WTC11 (cell line): ENCODE data around the gene HRC. TPM values are rescaled to one million over a fixed set of nuclear protein-coding genes. Genes with fewer than 3 reads are reported as not detected.
A peak's percentile ranks its signal among the peaks of the same experiment; 100 is the strongest.

Experiments used
- ATF1 ChIP-seq: sonication (generic); formaldehyde crosslinking; IDR thresholded peaks from 2 replicates; pipeline ENCODE4 v1.8.1; 2023; ENCODE audit warnings: mild to moderate bottlenecking, moderate library complexity, missing genetic modification reagents
- ESRRA ChIP-seq: sonication (generic); formaldehyde crosslinking; IDR thresholded peaks from 2 replicates; pipeline ENCODE4 v1.8.1; 2022; ENCODE audit warnings: mild to moderate bottlenecking, missing genetic modification reagents, borderline replicate concordance
- ETV6 ChIP-seq: sonication (generic); formaldehyde crosslinking; IDR thresholded peaks from 2 replicates; pipeline ENCODE4 v1.8.1; 2022; ENCODE audit warnings: mild to moderate bottlenecking, missing genetic modification reagents
- FOXK1 ChIP-seq: sonication (generic); formaldehyde crosslinking; IDR thresholded peaks from 2 replicates; pipeline ENCODE4 v1.8.0; 2022; ENCODE audit warnings: mild to moderate bottlenecking, moderate library complexity, missing genetic modification reagents
- NFE2L1 ChIP-seq: sonication (generic); formaldehyde crosslinking; IDR thresholded peaks from 2 replicates; pipeline ENCODE4 v1.8.1; 2023; ENCODE audit warnings: missing genetic modification reagents
- NFYB ChIP-seq: sonication (generic); formaldehyde crosslinking; conservative IDR thresholded peaks from 2 replicates; pipeline ENCODE4 v1.8.0; 2022; ENCODE audit warnings: low read depth, missing genetic modification reagents
- SMAD4 ChIP-seq: sonication (generic); formaldehyde crosslinking; IDR thresholded peaks from 2 replicates; pipeline ENCODE4 v1.8.0; 2022; ENCODE audit warnings: mild to moderate bottlenecking, missing genetic modification reagents
- TCF7 ChIP-seq: sonication (generic); formaldehyde crosslinking; IDR thresholded peaks from 2 replicates; pipeline ENCODE4 v1.8.0; 2022; ENCODE audit warnings: mild to moderate bottlenecking, low read depth, missing genetic modification reagents, moderate library complexity
- ZNF232 ChIP-seq: sonication (generic); formaldehyde crosslinking; IDR thresholded peaks from 2 replicates; pipeline ENCODE4 v1.8.0; 2022; ENCODE audit warnings: mild to moderate bottlenecking, missing genetic modification reagents
- ZNF263 ChIP-seq: sonication (generic); formaldehyde crosslinking; IDR thresholded peaks from 2 replicates; pipeline ENCODE4 v1.8.1; 2022; ENCODE audit warnings: low read depth, mild to moderate bottlenecking, moderate library complexity, missing genetic modification reagents
- ZNF423 ChIP-seq: fragments of 250-450 bp; sonication (Bioruptor Pico); IDR thresholded peaks from 2 replicates; pipeline ENCODE4 v2.1.2; 2022; ENCODE audit warnings: mild to moderate bottlenecking, moderate library complexity
- total RNA-seq: library from RNA; stranded (reverse); gene quantifications from 3 replicates; pipeline ENCODE4 v1.2.3, GENCODE V29; 2021
- TF ChIP-seq, protein P1 (sequence below): sonication (generic); formaldehyde crosslinking; IDR thresholded peaks from 2 replicates; pipeline ENCODE4 v1.8.1; 2022; ENCODE audit warnings: low read depth, missing genetic modification reagents, borderline replicate concordance
- TF ChIP-seq, protein P2 (sequence below): sonication (generic); formaldehyde crosslinking; conservative IDR thresholded peaks from 2 replicates; pipeline ENCODE4 v1.8.1; 2022; ENCODE audit warnings: mild to moderate bottlenecking, missing genetic modification reagents
- TF ChIP-seq, protein P3 (sequence below): sonication (generic); formaldehyde crosslinking; IDR thresholded peaks from 2 replicates; pipeline ENCODE4 v1.8.0; 2023; ENCODE audit warnings: missing genetic modification reagents, mild to moderate bottlenecking, borderline replicate concordance
- TF ChIP-seq, protein P4 (sequence below): fragments of 250-450 bp; sonication (Bioruptor Pico); IDR thresholded peaks from 2 replicates; pipeline ENCODE4 v1.9.0; 2021; ENCODE audit warnings: moderate library complexity, mild to moderate bottlenecking, inconsistent platforms, borderline replicate concordance
- TF ChIP-seq, protein P5 (sequence below): sonication (generic); formaldehyde crosslinking; IDR thresholded peaks from 2 replicates; pipeline ENCODE4 v1.8.1; 2023; ENCODE audit warnings: mild to moderate bottlenecking, missing genetic modification reagents
- TF ChIP-seq, protein P6 (sequence below): sonication (generic); formaldehyde crosslinking; IDR thresholded peaks from 2 replicates; pipeline ENCODE4 v1.8.1; 2022; ENCODE audit warnings: missing genetic modification reagents, borderline replicate concordance
- TF ChIP-seq, protein P7 (sequence below): sonication (generic); formaldehyde crosslinking; IDR thresholded peaks from 2 replicates; pipeline ENCODE4 v1.8.1; 2023; ENCODE audit warnings: mild to moderate bottlenecking, missing genetic modification reagents, moderate library complexity
- TF ChIP-seq, protein P8 (sequence below): fragments of 250-450 bp; sonication (Bioruptor Pico); IDR thresholded peaks from 2 replicates; pipeline ENCODE4 v2.1.2; 2022; ENCODE audit warnings: mild to moderate bottlenecking, moderate library complexity
- TF ChIP-seq, protein P9 (sequence below): sonication (generic); formaldehyde crosslinking; IDR thresholded peaks from 2 replicates; pipeline ENCODE4 v1.8.1; 2023; ENCODE audit warnings: mild to moderate bottlenecking, moderate library complexity, missing genetic modification reagents

Gene HRC
- total RNA-seq, 1 experiment from 2014 or later: 1.9 TPM

DNA sequence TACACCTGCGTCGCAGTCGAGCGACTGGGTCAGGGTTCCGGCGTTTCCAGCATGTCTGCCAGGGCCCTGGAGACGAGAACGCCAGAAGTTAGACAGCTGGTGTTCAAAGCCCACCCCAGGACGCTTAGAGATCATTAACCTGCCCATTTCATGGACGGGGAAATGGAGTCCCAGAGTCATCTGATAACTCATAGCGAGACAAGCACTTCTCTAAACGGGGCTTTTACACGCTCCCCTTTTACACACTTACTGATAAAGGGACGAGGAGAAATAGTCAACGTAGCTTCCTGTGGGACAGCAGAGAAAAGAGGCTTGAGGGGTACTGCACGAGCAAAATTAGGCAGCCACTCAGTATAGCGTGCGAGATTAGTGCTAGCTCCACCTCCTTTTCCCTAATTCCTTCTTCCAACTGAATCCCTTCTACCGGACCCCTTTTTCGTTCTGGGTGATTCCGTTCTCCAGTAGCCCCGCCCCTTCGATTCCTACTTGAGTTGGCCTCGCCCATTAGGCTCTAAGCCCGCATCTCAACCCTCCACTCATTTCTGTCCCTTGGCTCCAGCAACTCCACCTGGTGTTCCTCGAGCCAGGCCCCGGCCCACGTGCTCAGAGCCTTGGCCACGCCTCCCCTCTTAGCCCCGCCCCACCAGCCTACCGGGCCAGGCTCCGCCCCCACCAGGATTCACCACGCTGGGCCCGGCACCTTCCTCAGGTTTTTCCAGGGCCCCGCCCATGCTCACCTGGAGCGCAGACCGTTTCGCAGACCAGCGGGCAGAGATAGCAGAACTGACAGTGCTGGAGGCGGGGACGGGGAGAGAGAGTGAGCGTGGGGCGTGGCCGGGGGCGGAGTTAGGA, 3.7 kb downstream of the HRC start (continued):
- TF ChIP-seq, protein P1, sequence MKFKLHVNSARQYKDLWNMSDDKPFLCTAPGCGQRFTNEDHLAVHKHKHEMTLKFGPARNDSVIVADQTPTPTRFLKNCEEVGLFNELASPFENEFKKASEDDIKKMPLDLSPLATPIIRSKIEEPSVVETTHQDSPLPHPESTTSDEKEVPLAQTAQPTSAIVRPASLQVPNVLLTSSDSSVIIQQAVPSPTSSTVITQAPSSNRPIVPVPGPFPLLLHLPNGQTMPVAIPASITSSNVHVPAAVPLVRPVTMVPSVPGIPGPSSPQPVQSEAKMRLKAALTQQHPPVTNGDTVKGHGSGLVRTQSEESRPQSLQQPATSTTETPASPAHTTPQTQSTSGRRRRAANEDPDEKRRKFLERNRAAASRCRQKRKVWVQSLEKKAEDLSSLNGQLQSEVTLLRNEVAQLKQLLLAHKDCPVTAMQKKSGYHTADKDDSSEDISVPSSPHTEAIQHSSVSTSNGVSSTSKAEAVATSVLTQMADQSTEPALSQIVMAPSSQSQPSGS (CRISPR knock-in tag): no peak
- TF ChIP-seq, protein P2, sequence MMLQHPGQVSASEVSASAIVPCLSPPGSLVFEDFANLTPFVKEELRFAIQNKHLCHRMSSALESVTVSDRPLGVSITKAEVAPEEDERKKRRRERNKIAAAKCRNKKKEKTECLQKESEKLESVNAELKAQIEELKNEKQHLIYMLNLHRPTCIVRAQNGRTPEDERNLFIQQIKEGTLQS (CRISPR knock-in tag): no peak
- TF ChIP-seq ESRRA (CRISPR knock-in tag): no peak
- TF ChIP-seq ZNF423 (CRISPR knock-in tag): no peak
- TF ChIP-seq, protein P3, sequence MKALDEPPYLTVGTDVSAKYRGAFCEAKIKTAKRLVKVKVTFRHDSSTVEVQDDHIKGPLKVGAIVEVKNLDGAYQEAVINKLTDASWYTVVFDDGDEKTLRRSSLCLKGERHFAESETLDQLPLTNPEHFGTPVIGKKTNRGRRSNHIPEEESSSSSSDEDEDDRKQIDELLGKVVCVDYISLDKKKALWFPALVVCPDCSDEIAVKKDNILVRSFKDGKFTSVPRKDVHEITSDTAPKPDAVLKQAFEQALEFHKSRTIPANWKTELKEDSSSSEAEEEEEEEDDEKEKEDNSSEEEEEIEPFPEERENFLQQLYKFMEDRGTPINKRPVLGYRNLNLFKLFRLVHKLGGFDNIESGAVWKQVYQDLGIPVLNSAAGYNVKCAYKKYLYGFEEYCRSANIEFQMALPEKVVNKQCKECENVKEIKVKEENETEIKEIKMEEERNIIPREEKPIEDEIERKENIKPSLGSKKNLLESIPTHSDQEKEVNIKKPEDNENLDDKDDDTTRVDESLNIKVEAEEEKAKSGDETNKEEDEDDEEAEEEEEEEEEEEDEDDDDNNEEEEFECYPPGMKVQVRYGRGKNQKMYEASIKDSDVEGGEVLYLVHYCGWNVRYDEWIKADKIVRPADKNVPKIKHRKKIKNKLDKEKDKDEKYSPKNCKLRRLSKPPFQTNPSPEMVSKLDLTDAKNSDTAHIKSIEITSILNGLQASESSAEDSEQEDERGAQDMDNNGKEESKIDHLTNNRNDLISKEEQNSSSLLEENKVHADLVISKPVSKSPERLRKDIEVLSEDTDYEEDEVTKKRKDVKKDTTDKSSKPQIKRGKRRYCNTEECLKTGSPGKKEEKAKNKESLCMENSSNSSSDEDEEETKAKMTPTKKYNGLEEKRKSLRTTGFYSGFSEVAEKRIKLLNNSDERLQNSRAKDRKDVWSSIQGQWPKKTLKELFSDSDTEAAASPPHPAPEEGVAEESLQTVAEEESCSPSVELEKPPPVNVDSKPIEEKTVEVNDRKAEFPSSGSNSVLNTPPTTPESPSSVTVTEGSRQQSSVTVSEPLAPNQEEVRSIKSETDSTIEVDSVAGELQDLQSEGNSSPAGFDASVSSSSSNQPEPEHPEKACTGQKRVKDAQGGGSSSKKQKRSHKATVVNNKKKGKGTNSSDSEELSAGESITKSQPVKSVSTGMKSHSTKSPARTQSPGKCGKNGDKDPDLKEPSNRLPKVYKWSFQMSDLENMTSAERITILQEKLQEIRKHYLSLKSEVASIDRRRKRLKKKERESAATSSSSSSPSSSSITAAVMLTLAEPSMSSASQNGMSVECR (CRISPR knock-in tag): no peak
- TF ChIP-seq ETV6 (CRISPR knock-in tag): peak; percentile 75; the same call in 1 of the 2 replicates
- TF ChIP-seq, protein P4, sequence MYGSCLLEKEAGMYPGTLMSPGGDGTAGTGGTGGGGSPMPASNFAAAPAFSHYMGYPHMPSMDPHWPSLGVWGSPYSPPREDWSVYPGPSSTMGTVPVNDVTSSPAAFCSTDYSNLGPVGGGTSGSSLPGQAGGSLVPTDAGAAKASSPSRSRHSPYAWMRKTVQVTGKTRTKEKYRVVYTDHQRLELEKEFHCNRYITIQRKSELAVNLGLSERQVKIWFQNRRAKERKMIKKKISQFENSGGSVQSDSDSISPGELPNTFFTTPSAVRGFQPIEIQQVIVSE (CRISPR knock-in tag): no peak
- 0 out of 2 replicates have a peak, but pooled peaks have one; percentile 43 for TF ChIP-seq ZNF232 (CRISPR knock-in tag)
- no peak for TF ChIP-seq TCF7 (CRISPR knock-in tag)
- no peak for TF ChIP-seq SMAD4 (CRISPR knock-in tag)
- TF ChIP-seq, protein P5, sequence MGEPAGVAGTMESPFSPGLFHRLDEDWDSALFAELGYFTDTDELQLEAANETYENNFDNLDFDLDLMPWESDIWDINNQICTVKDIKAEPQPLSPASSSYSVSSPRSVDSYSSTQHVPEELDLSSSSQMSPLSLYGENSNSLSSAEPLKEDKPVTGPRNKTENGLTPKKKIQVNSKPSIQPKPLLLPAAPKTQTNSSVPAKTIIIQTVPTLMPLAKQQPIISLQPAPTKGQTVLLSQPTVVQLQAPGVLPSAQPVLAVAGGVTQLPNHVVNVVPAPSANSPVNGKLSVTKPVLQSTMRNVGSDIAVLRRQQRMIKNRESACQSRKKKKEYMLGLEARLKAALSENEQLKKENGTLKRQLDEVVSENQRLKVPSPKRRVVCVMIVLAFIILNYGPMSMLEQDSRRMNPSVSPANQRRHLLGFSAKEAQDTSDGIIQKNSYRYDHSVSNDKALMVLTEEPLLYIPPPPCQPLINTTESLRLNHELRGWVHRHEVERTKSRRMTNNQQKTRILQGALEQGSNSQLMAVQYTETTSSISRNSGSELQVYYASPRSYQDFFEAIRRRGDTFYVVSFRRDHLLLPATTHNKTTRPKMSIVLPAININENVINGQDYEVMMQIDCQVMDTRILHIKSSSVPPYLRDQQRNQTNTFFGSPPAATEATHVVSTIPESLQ (CRISPR knock-in tag): no peak
- TF ChIP-seq, protein P6, sequence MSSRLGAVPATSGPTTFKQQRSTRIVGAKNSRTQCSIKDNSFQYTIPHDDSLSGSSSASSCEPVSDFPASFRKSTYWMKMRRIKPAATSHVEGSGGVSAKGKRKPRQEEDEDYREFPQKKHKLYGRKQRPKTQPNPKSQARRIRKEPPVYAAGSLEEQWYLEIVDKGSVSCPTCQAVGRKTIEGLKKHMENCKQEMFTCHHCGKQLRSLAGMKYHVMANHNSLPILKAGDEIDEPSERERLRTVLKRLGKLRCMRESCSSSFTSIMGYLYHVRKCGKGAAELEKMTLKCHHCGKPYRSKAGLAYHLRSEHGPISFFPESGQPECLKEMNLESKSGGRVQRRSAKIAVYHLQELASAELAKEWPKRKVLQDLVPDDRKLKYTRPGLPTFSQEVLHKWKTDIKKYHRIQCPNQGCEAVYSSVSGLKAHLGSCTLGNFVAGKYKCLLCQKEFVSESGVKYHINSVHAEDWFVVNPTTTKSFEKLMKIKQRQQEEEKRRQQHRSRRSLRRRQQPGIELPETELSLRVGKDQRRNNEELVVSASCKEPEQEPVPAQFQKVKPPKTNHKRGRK (CRISPR knock-in tag): no peak
- TF ChIP-seq, protein P7, sequence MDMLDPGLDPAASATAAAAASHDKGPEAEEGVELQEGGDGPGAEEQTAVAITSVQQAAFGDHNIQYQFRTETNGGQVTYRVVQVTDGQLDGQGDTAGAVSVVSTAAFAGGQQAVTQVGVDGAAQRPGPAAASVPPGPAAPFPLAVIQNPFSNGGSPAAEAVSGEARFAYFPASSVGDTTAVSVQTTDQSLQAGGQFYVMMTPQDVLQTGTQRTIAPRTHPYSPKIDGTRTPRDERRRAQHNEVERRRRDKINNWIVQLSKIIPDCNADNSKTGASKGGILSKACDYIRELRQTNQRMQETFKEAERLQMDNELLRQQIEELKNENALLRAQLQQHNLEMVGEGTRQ (CRISPR knock-in tag): peak; percentile 87
- TF ChIP-seq NFYB (CRISPR knock-in tag): no peak
- peak; percentile 69; the same call in 1 of the 2 replicates for TF ChIP-seq FOXK1 (CRISPR knock-in tag)
- TF ChIP-seq, protein P8, sequence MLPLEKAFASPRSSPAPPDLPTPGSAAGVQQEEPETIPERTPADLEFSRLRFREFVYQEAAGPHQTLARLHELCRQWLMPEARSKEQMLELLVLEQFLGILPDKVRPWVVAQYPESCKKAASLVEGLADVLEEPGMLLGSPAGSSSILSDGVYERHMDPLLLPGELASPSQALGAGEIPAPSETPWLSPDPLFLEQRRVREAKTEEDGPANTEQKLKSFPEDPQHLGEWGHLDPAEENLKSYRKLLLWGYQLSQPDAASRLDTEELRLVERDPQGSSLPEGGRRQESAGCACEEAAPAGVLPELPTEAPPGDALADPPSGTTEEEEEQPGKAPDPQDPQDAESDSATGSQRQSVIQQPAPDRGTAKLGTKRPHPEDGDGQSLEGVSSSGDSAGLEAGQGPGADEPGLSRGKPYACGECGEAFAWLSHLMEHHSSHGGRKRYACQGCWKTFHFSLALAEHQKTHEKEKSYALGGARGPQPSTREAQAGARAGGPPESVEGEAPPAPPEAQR (CRISPR knock-in tag): no peak
- no peak for TF ChIP-seq ATF1
- peak; percentile 60; the same call in 1 of the 2 replicates for TF ChIP-seq NFE2L1 (CRISPR knock-in tag)
- TF ChIP-seq, protein P9, sequence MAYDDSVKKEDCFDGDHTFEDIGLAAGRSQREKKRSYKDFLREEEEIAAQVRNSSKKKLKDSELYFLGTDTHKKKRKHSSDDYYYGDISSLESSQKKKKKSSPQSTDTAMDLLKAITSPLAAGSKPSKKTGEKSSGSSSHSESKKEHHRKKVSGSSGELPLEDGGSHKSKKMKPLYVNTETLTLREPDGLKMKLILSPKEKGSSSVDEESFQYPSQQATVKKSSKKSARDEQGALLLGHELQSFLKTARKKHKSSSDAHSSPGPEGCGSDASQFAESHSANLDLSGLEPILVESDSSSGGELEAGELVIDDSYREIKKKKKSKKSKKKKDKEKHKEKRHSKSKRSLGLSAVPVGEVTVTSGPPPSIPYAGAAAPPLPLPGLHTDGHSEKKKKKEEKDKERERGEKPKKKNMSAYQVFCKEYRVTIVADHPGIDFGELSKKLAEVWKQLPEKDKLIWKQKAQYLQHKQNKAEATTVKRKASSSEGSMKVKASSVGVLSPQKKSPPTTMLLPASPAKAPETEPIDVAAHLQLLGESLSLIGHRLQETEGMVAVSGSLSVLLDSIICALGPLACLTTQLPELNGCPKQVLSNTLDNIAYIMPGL (CRISPR knock-in tag): no peak
- no peak for TF ChIP-seq ZNF263 (CRISPR knock-in tag)
